H9 (cell line): ENCODE data around the gene MAPK8IP3. TPM values are rescaled to one million over a fixed set of nuclear protein-coding genes. Genes with fewer than 3 reads are reported as not detected.

Experiments used
- DNase-seq: peaks from one replicate; pipeline ENCODE4 v3.0.0-alpha.2; 2017
- H2AFZ ChIP-seq: one replicate; pipeline ENCODE4 v1.6.1; 2013; ENCODE audit warnings: mild to moderate bottlenecking, low read length, control low read depth, moderate library complexity
- H2AK5ac ChIP-seq: 2 replicates; pipeline ENCODE4 v1.6.1; 2013; ENCODE audit warnings: low read length, control low read depth, mixed read lengths; ENCODE audit not compliant: insufficient read length
- H2BK120ac ChIP-seq: one replicate; pipeline ENCODE4 v1.6.1; 2013; ENCODE audit warnings: low read depth, mild to moderate bottlenecking, low read length, control low read depth, inconsistent platforms; ENCODE audit not compliant: poor library complexity, severe bottlenecking
- H2BK12ac ChIP-seq: 2 replicates; pipeline ENCODE4 v1.6.1; 2013; ENCODE audit warnings: low read length, control low read depth, mixed read lengths, low read depth; ENCODE audit not compliant: insufficient read length
- H2BK15ac ChIP-seq: 2 replicates; pipeline ENCODE4 v1.6.1; 2013; ENCODE audit warnings: low read depth, low read length, control low read depth
- H2BK20ac ChIP-seq: one replicate; pipeline ENCODE4 v1.6.1; 2013; ENCODE audit warnings: low read depth, mild to moderate bottlenecking, low read length, control low read depth, inconsistent platforms; ENCODE audit not compliant: poor library complexity, severe bottlenecking
- H2BK5ac ChIP-seq: 2 replicates; pipeline ENCODE4 v1.6.1; 2013; ENCODE audit warnings: low read length, control low read depth, mixed read lengths; ENCODE audit not compliant: insufficient read length
- H3K14ac ChIP-seq: 2 replicates; pipeline ENCODE4 v1.6.1; 2013; ENCODE audit warnings: low read length, control low read depth; ENCODE audit not compliant: insufficient read depth
- H3K18ac ChIP-seq: 2 replicates; pipeline ENCODE4 v1.6.1; 2013; ENCODE audit warnings: low read depth, mild to moderate bottlenecking, mixed read lengths, low read length, control low read depth; ENCODE audit not compliant: insufficient read length
- H3K23ac ChIP-seq: 2 replicates; pipeline ENCODE4 v1.6.1; 2013; ENCODE audit warnings: low read length, control low read depth, mixed read lengths, low read depth; ENCODE audit not compliant: insufficient read length
- H3K23me2 ChIP-seq: 2 replicates; pipeline ENCODE4 v1.6.1; 2013; ENCODE audit warnings: low read depth, mild to moderate bottlenecking, mixed read lengths, low read length, control low read depth; ENCODE audit not compliant: insufficient read length, poor library complexity, severe bottlenecking
- H3K27ac ChIP-seq: 2 replicates; pipeline ENCODE4 v1.5.1; 2013; ENCODE audit warnings: low read length, control low read depth, mixed read lengths, low read depth; ENCODE audit not compliant: insufficient read length
- H3K27me3 ChIP-seq: 2 replicates; pipeline ENCODE4 v1.6.1; 2013; ENCODE audit warnings: low read length, control low read depth, inconsistent platforms; ENCODE audit not compliant: insufficient read depth
- H3K4ac ChIP-seq: 2 replicates; pipeline ENCODE4 v1.6.1; 2013; ENCODE audit warnings: low read depth, mild to moderate bottlenecking, control low read depth, inconsistent platforms, low read length, moderate library complexity
- H3K4me1 ChIP-seq: 2 replicates; pipeline ENCODE4 v1.6.1; 2013; ENCODE audit warnings: low read length, control low read depth, inconsistent platforms; ENCODE audit not compliant: insufficient read depth
- H3K4me2 ChIP-seq: 2 replicates; pipeline ENCODE4 v1.6.1; 2013; ENCODE audit warnings: low read length, control low read depth, mixed read lengths; ENCODE audit not compliant: insufficient read length, insufficient read depth
- H3K56ac ChIP-seq: 2 replicates; pipeline ENCODE4 v1.6.1; 2013; ENCODE audit warnings: low read depth, mild to moderate bottlenecking, mixed read lengths, low read length, control low read depth; ENCODE audit not compliant: insufficient read length
- H3K79me1 ChIP-seq: 2 replicates; pipeline ENCODE4 v1.6.1; 2013; ENCODE audit warnings: low read depth, mild to moderate bottlenecking, moderate library complexity, low read length, control low read depth, inconsistent platforms; ENCODE audit not compliant: insufficient read depth, poor library complexity, severe bottlenecking
- H3K79me2 ChIP-seq: 2 replicates; pipeline ENCODE4 v1.6.1; 2013; ENCODE audit warnings: low read length, control low read depth, inconsistent platforms; ENCODE audit not compliant: insufficient read depth
- H3K9ac ChIP-seq: 2 replicates; pipeline ENCODE4 v1.6.1; 2013; ENCODE audit warnings: low read length, control low read depth, mixed read lengths; ENCODE audit not compliant: insufficient read length; ENCODE audit errors: extremely low read depth
- H3K9me3 ChIP-seq: one replicate; pipeline ENCODE4 v1.6.1; 2013; ENCODE audit warnings: low read depth, low read length, inconsistent platforms; ENCODE audit not compliant: control insufficient read depth
- H3T11ph ChIP-seq: one replicate; pipeline ENCODE4 v1.6.1; 2013; ENCODE audit warnings: mild to moderate bottlenecking, low read length, control low read depth, inconsistent platforms
- H4K20me1 ChIP-seq: one replicate; pipeline ENCODE4 v1.6.1; 2013; ENCODE audit not compliant: control insufficient read depth, insufficient read length, insufficient read depth
- H4K5ac ChIP-seq: 2 replicates; pipeline ENCODE4 v1.6.1; 2013; ENCODE audit warnings: low read depth, mild to moderate bottlenecking, mixed read lengths, low read length, control low read depth; ENCODE audit not compliant: insufficient read length
- H4K8ac ChIP-seq: replicated peaks from 2 replicates; pipeline ENCODE4 v1.6.1; 2013; ENCODE audit warnings: low read length, control low read depth, mixed read lengths, low read depth; ENCODE audit not compliant: insufficient read length
- H4K91ac ChIP-seq: 2 replicates; pipeline ENCODE4 v1.6.1; 2013; ENCODE audit warnings: low read depth, mild to moderate bottlenecking, moderate library complexity, mixed read lengths, low read length, control low read depth; ENCODE audit not compliant: insufficient read length
- H3K27ac Mint-ChIP-seq, 3 experiments: 2 replicates in 2 of 3; 3 replicates in 1 of 3; pipeline ENCODE4 v1.8.0; 2020 to 2021; ENCODE audit warnings: mixed read lengths in 3 of 3, mild to moderate bottlenecking in 1 of 3, moderate library complexity in 1 of 3
- H3K27me3 Mint-ChIP-seq: 2 replicates; pipeline ENCODE4 v1.8.0; 2021; ENCODE audit warnings: low read depth, mild to moderate bottlenecking, moderate library complexity, mixed read lengths
- H3K36me3 Mint-ChIP-seq, 3 experiments: 2 replicates in 2 of 3; 3 replicates in 1 of 3; pipeline ENCODE4 v1.8.0; 2020 to 2021; ENCODE audit warnings: low read depth in 3 of 3, mixed read lengths in 3 of 3; ENCODE audit not compliant: insufficient read depth in 1 of 3
- H3K4me1 Mint-ChIP-seq, 2 experiments: 2 replicates each; pipeline ENCODE4 v1.8.0; 2020; ENCODE audit warnings: mixed read lengths in 2 of 2
- H3K4me3 Mint-ChIP-seq, 2 experiments: 2 replicates in 1 of 2; 3 replicates in 1 of 2; pipeline ENCODE4 v1.8.0; 2020 to 2021; ENCODE audit warnings: mild to moderate bottlenecking in 2 of 2, mixed read lengths in 2 of 2, moderate library complexity in 1 of 2
- H3K9me3 Mint-ChIP-seq, 2 experiments: 2 replicates in 1 of 2; 3 replicates in 1 of 2; pipeline ENCODE4 v1.8.0; 2020; ENCODE audit warnings: mild to moderate bottlenecking in 2 of 2, mixed read lengths in 2 of 2, moderate library complexity in 1 of 2
- CTCF ChIP-seq: fragments of 200-600 bp; sonication (generic); conservative IDR thresholded peaks from 3 replicates; pipeline ENCODE4 v1.8.0; 2021; ENCODE audit warnings: antibody characterized with exemption, mild to moderate bottlenecking
- WGBS: extraction: QIAGEN DNeasy Blood & Tissue Kit; methylation state at CpG from one replicate; pipeline ENCODE4 v1.1.7; 2013; ENCODE audit warnings: missing lambda C conversion rate, low lambda C conversion rate, mixed read lengths; ENCODE audit not compliant: insufficient read length; ENCODE audit errors: extremely low coverage; 5-methylcytosine and 5-hydroxymethylcytosine counted together
- total RNA-seq: library from RNA; stranded (reverse); gene quantifications from 2 replicates; pipeline ENCODE4 v1.2.1, GENCODE V29; 2021

The MAPK8IP3 gene
- total RNA-seq, 1 experiment from 2014 or later: 51.3 TPM

GRCh38 chr16:1758923-1759322 is 52.9 kb downstream of the MAPK8IP3 start:
- Histone ChIP-seq H3K23ac (no peak overlapping the region), H3T11ph (no peak overlapping the region), H3K56ac (no peak overlapping the region), H3K27ac (no peak overlapping the region), H2AFZ (no peak overlapping the region), H2BK5ac (no peak overlapping the region), H4K8ac (no peak overlapping the region), H3K79me2 (no peaks in the 10 kb centered on the region), H3K79me1 (no peaks in the 10 kb centered on the region), H2BK12ac (no peak overlapping the region), H4K91ac (no peak overlapping the region), H3K27me3 (no peaks in the 10 kb centered on the region), H2BK20ac (no peak overlapping the region), H3K18ac (no peak overlapping the region), H4K20me1 (no peaks in the 10 kb centered on the region), H3K14ac (no peak overlapping the region), H2BK120ac (no peak overlapping the region), H3K4me2 (no peak overlapping the region), H4K5ac (no peak overlapping the region), H2BK15ac (no peak overlapping the region), H3K9ac (no peak overlapping the region), H3K9me3 (no peaks in the 10 kb centered on the region), H3K23me2 (peaks cover 2% of the 10 kb centered on the region), H3K4ac (no peak overlapping the region), H2AK5ac (no peak overlapping the region), H3K4me1 (no peaks in the 10 kb centered on the region)
- no peak for DNase-seq
- no CpG with 5 or more reads among the region's 18 CpGs for WGBS
- Mint-ChIP-seq H3K27ac (peak overlapping the region in 2 of 3 experiments; percentile 28 to 82; a peak in 1 of 7 replicates), H3K36me3 (peaks cover 5 to 18% (median 14%) of the 10 kb centered on the region in 3 experiments; a peak in 6 of 7 replicates), H3K4me1 (no peaks in the 10 kb centered on the region), H3K4me3 (no peak overlapping the region), H3K9me3 (no peaks in the 10 kb centered on the region), H3K27me3 (no peaks in the 10 kb centered on the region)
- TF ChIP-seq CTCF: no peak
